Activated CD8-positive, alpha-beta memory T cell treated with anti-CD3 and anti-CD28 coated beads, Interleukin-2, amount 50 U/mL, for 24 hours (primary cell): Measurements from ENCODE around the gene RAB20.
"Not testable (repeated sequence)": the region's sequence is repeated elsewhere in the genome, so short reads cannot be mapped to it uniquely, and the experiment has no call there.

Experiments
- DNase-seq: peaks from one replicate; pipeline ENCODE4 v3.0.0-alpha.2; 2020; ENCODE audit errors: extremely low read depth

The RAB20 gene

GRCh38 chr13:110561344-110562035, at the start of gene RAB20:
Gene RAB20, minus strand, starts transcription at chr13:110561722. Its CDS starts 203 bp downstream, at chr13:110561519.
- peak; percentile 3 for DNase-seq

GRCh38 chr13:110610955-110611595, 49.6 kb upstream of the RAB20 start:
- DNase-seq = no peak

GRCh38 chr13:110607675-110608224, 46.2 kb upstream of the RAB20 start:
- no peak for DNase-seq

GRCh38 chr13:110606281-110606680, 44.8 kb upstream of the RAB20 start:
- not testable (repeated sequence) for DNase-seq

- DNase-seq = no peak
Observed at GRCh38 chr13:110605132-110605531, 43.6 kb upstream of the RAB20 start.

- no peak for DNase-seq
Observed at GRCh38 chr13:110600980-110601379, 39.5 kb upstream of the RAB20 start.

GRCh38 chr13:110600261-110600819, 38.8 kb upstream of the RAB20 start:
- no peak for DNase-seq

- DNase-seq = no peak
Observed at GRCh38 chr13:110597041-110597689, 35.6 kb upstream of the RAB20 start.

GRCh38 chr13:110593430-110594130, 32.1 kb upstream of the RAB20 start:
- no peak for DNase-seq

- DNase-seq = no peak
Observed at GRCh38 chr13:110592665-110593064, 31.1 kb upstream of the RAB20 start.

GRCh38 chr13:110590577-110590976, 29.1 kb upstream of the RAB20 start:
- DNase-seq = no peak

GRCh38 chr13:110589793-110590390, 28.4 kb upstream of the RAB20 start:
- no peak for DNase-seq

GRCh38 chr13:110583178-110583865, 21.8 kb upstream of the RAB20 start:
- DNase-seq = no peak

GRCh38 chr13:110582421-110582954, 21.0 kb upstream of the RAB20 start:
- DNase-seq = no peak

GRCh38 chr13:110581506-110582185, 20.1 kb upstream of the RAB20 start:
- no peak for DNase-seq

GRCh38 chr13:110580800-110581199, 19.3 kb upstream of the RAB20 start:
- DNase-seq = no peak

- no peak for DNase-seq
Observed at GRCh38 chr13:110578363-110578762, 16.8 kb upstream of the RAB20 start.

- DNase-seq = no peak
Observed at GRCh38 chr13:110576736-110577476, 15.4 kb upstream of the RAB20 start.

- no peak for DNase-seq
Observed at GRCh38 chr13:110576070-110576394, 14.5 kb upstream of the RAB20 start.
